Hypothalamus (tissue), 51 donors: ENCODE results near the gene DHRS7B.
"Not testable (repeated sequence)": the region's sequence is repeated elsewhere in the genome, so short reads cannot be mapped to it uniquely, and the experiment has no call there.

Experiments
- DNase-seq, 51 donors: peaks; one replicate each; lab custom pipeline; 2025; lab: John Stamatoyannopoulos, UW

Gene DHRS7B

DNA sequence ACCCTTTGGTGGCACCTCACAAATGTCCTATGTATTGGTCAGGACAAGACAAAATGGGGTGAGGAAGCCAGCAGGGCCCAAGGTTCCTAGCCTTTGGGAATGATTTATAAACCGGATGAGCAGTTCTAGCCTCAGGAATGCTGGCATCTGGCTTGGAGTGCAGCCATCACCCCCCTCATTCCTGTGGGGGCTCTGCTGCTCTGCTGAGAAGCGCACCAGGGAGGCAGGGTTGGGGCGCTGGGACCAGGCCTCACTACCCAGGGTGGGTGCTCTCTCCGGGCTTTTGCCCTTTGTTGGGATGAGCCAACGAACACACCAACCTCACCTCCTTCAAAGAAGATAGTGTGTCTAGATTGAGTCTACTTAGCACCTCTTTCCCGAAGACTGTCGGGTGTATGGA is 47.9 kb downstream of the DHRS7B start:
- DNase-seq = no peak

DNA sequence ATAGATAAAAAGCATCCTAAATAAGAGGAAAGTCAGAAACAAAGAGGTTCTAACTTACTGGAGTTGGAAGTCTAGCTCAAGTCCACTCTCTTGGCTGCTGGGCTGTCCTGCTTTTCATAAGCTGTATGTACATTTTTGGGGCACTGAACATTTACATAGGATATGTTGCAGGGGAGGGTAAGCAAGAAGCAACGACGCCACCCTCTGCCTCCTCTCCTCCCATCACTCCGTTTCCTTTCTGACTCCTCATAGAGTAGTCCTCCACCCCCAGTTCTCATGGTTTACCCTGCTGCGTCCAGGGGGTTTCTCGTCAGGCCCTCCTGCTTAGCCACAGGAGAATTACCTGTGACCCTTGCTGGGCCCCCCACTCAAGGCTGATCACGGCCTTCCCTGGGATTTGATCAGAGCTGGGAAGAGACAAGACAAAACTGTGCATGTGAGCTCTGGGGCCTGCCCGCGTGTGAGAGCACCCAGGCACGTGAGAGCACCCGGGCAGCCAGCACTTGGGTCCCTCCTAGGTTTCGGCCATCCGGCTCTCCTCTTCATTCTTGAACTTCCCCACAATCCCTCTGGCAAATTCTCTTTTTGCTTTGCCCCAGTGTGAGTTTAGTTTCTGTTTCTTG is 50.1 kb downstream of the DHRS7B start:
- no peak for DNase-seq

DNA sequence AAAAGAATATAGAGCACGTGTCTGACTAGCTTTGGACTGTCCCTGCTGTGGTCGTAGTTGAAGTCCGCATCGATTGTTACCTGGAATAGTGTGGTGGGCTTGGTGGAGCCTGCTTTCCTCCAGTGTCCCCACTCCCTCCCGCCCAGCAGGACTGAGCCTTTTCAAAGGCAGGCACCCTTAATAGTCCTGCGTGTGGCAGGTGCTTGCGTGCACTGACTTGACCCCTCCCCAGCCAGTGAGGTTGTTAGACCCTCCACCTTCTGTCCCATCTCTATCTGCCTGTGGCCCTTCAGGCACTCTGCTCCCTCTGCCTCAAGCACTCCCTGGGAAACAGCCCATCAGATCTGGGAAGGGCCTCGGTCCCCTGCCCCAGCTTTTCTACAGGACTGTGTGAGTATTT is 50.6 kb downstream of the DHRS7B start:
- DNase-seq = no peak

DNA sequence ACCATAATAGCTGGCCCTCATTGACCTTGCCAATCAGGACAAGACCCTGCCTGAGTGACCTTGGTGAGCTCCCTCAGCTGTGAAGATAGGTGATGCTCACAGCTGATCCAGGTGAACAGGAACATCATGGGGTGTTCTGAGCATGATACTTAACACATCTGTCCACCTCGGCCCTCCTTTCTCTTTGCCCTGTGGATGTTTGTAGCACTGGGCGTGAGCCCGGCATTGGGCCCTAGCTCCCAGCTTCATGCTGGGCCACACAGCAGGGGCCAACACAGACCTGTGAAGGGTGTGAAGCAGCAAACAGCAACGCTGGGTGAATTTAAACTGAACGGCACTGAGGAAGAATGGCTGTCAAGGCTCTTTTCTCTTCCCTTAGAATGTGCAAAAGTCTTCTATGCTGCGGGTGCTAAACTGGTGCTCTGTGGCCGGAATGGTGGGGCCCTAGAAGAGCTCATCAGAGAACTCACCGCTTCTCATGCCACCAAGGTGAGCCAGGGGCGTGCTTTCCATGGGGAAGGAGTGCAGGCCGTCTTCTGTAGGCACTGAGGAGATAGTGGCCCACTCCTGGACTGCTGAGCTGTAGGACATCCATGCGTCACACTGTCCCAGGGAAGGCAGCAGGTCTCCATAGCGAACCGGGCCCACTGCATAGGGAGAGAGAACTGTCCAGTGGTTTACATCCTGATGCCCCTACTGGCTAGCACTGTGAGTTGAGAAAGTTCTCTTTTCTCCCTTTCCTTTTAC is 51.3 kb downstream of the DHRS7B start:
- DNase-seq = no peak

DNA sequence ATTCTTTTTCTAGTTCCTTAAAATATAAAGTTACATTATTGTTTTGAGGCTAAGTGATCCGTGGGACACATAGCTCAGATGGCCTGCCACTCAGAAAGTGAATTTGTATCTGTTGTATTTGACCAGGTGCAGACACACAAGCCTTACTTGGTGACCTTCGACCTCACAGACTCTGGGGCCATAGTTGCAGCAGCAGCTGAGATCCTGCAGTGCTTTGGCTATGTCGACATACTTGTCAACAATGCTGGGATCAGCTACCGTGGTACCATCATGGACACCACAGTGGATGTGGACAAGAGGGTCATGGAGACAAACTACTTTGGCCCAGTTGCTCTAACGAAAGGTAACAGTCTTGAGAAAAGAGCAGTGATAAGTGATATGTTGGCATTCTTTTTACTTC is 56.7 kb downstream of the DHRS7B start:
- no peak for DNase-seq

DNA sequence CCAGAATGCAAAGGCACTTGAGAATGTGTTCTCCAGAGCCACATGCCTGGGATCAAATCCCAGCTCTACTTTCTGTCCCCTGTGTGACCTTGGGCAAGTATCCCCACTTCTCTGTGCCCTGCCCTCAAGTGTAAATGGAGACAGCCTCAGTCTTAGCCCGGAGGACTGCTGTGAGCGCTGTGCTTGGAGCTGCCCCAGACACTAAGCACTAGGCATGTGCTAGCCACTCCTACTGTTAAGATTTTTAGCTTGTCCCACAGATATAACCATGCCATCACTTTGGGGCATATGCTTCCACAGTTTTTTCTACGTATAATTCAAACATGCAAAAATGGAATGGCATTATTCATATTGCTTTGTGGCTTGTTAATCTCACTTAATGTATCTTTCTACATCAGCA is 57.8 kb downstream of the DHRS7B start:
- DNase-seq = no peak

DNA sequence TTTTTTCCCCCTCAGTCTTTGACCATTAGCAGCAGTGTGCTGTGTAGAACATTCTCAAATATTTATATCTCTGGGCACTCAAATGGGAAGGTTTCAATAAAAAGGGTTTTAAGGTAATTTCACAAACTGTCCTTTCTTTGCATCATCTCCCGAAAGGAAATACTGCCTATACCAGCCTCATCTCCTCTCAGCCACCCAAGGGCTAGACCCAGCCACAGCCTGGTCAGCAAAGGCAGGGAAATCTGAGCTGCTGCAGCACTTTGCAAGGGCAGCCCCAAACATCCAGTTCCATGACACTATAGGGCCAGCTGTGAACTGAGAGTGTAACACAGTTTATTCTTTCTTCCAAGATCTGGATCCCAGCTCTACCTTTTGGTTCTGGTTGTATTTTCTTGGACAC is 58.3 kb downstream of the DHRS7B start:
- no peak for DNase-seq

DNA sequence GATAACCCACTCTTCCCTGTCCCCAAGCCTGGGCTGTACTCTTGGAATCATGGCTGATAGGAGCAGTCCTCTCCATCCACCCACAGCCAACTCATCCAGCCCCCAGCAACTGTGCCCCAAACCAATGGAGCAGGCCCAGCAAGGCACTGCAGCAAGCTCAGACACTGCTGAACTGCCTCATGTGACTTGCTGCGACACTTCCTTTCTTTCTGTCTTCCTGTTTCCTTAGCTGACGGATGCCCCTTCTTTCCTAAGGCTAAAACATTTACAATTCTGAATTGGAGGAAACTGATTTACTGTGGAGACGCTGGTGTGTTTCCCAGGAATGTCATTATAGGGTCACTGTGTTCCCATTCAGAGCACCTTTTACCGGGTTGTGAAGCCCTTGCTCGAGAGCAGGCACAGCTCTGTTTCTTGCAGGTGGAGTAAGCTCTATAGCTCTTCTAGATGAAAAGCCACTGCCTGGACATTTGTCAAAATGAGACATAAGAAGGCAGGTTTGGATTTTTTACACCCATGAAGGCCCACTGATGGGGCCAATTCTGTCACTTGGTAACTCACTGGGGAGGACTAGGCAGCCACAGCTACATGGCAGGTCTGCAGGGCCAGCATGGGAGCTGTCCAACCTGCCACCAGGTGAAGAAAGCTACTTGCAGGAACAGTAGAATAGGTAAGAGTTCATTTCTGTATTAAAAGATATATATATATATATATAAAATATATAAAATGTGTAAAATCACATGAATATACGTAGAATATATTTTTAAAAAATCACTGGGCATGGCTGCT is 59.8 kb downstream of the DHRS7B start:
- no peak for DNase-seq

DNA sequence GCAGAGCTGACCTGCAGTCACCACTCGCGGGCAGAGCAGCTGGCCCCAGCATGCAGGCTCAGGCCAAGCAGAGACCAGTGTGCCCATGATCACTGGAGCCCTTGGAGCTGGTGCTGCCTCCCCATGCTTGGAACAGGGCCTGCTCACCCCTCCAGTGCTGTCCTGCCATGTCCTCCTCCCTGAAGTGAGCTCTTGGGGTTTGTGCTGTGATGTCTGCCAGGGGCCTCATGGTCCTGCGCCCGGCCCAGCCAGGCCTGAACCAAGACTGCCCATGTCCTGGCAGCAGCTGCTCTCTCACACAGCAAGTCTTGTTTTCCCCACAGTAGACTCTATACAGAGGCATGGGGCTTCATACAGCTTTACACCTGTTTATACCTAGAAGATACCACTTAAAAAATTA is 62.6 kb downstream of the DHRS7B start:
- DNase-seq = no peak

DNA sequence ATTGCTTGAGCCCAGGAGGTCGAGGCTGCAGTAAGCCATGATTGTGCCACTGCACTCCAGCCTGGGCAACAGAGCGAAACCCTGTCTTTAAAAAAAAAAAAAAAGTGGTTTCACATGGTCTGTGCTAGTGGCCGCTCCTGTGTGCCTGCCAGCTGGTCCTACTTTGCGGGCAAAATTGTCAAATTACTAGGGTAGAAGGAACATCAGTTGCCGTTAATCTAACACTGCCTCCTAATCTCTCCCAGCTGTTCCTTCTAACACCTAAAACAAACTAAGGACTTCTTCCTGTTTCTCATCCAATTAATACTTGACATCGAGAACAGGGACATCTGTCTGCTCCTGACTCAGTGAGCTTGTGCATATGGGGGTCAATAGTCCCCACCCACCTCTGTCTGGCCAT is 63.3 kb downstream of the DHRS7B start:
- DNase-seq = no peak

DNA sequence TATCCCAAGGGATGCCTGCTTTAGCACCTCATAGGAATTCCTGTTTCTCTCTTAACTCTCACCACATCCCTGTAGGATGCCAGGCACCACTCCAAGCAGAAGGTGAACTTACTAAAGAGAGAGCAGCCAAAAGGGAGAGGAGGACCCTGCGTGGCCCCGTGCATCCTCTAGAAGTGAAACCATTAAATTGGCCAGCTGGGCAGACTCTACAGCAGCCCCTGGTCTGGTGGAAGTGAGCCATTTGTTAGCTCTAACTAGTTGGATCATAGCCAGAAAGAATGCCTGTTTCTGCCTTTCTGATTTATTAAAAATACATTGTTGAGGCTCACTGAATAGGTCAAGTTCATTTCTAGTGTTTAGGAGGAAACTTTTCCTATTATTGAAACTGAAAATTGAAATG is 64.9 kb downstream of the DHRS7B start:
- DNase-seq = no peak

DNA sequence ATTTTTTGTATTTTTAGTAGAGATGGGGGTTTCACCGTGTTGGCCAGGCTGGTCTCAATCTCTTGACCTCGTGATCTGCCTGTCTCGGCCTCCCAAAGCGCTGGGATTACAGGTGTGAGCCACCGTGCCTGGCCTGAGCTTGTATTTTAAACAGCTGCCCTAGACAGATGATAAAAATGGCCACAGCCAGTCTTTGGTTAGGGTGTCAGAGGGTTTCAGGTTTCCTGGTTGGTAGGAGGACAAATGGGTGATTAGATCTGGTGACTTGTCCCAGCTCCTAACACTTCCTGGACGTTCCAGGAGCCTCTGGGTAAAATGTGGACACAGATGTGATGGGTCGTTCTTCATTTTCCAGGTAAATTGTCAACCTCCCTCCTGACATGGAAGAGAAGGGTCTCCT is 65.7 kb downstream of the DHRS7B start:
- DNase-seq = not testable (repeated sequence)

DNA sequence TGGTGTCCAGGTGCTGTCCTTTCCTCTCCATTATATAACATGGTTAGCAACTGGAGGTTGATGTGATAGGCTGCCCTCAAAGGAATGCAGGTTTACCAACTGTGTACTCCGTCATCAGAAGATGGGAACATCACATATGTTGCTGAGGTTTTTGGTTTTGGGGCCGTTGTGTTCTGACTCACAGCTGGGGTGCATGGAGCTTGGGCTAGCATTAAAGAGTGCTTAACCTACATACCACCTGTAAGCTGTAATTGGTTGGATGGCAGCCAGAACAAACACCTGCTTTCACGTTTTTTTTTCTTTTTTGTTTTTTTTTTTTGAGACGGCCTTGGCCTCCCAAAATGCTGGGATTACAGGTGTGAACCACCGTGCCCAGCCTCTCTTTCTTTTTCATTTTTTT is 66.3 kb downstream of the DHRS7B start:
- no peak for DNase-seq

DNA sequence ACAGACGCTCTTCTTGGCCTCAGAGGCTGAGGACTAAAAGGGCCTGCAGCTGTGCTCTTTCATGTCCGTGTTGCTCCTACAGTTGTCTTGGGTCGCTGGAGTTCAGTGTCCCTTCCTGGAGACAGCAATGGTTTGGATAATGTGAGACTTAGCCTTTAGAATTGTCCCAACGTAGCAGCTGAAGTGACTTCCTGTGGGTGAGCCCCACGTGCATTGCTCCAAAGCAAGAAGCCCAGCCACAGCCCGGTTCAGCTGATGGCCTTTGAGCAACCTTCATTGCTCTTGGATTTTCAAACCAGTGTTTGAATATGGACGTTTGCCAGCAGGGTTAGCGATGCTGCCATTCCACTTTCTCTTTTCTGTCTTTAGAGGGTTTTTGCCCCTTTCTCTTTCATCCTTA is 67.5 kb downstream of the DHRS7B start:
- DNase-seq = no peak

DNA sequence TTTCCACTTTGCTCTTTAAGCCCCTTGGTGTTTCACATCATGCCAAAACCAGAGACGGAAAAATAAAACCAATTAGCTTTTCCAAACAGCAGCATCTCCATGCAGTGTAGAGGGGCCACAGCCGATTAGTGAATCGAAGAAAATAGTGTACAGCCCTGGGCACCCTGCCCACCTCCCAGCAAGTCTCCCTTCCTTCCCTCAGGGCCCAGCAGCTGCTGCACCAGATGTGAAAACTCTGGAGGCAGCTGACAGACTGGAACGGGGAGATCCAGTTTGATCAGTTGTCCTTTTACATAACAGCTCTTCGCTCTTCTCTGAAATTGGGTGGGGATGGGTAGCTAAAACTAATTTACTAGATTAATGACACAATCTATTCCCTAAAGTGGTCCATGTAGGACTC is 67.9 kb downstream of the DHRS7B start:
- DNase-seq = peak in 7 of 51 donors; percentile 7 to 32 (median 11)

DNA sequence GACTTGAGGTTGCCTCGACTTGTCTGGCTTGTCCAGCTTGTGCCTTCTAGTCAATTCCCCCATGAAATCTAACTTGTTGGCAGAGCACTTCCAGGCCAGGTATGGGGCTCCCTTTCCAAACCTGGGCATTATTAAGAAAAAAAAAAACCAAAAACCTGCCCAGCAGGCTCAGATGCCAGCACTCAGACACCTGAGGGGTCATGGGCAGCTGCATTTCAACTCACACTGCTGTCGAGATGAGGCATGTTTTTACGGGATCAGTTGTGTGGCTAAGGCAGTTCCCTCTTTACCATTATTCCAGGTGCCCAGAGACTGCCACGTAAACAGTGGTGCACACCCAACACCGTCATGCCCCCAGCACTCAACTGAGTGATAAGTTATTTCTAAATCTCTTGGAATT is 69.4 kb downstream of the DHRS7B start:
- DNase-seq = no peak

DNA sequence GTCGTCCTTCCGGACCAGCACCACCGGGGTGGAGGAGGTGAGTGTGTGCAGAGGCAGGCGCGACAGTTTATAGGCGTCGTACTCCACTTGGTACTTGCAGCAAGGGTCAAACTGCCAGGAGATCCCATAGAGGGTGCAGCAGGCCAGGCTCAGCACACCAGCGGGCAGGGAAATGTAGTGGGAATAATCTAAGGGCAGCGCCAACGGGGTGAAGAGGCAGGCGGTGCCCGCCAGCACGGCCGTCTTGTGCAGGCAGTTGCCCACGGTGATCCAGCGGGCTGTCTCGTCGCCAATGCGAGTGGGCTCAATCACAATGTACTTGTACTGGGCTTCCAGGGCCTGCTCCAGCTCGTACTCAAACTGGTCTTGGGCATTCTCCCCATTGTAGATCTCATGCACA is 71.6 kb downstream of the DHRS7B start:
- no peak for DNase-seq

DNA sequence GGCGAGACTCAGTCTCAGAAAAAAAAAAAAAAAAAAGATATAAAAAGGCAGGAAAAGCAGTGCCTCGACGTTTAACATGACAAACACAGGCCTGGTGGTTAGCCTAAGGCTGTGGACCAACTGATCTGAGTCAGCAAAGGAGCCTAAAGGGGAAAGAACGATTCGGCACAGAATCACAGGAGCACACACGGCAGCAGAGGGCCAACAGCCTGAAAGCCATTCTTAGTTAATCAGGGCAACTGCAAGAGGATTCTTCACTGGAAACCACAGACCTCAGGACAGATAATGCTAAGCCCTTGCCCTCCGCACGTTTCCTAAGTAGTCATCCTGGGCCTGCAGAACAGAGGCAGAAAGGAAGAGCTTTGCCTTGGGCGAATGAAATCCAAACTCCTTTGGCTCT is 72.5 kb downstream of the DHRS7B start:
- no peak for DNase-seq

DNA sequence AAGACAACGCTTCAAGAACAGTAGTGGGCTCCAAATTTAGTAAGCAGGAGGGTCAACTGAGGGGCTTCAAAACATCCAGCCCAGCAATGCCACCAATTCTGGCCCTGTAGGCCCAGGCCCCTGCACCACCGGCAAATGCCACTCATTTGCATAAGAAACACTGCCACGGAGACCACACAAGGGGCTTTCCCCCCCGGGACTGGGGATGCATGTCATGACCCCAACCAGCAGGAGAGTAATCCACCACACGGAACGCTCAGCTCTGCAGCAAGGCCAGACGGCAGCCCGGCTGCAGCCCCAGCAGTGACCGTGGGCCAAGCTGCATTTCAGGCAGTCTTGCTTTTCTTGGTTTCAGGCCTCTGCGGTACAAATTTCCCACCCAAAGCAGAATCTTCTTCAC is 73.1 kb downstream of the DHRS7B start:
- DNase-seq = no peak

DNA sequence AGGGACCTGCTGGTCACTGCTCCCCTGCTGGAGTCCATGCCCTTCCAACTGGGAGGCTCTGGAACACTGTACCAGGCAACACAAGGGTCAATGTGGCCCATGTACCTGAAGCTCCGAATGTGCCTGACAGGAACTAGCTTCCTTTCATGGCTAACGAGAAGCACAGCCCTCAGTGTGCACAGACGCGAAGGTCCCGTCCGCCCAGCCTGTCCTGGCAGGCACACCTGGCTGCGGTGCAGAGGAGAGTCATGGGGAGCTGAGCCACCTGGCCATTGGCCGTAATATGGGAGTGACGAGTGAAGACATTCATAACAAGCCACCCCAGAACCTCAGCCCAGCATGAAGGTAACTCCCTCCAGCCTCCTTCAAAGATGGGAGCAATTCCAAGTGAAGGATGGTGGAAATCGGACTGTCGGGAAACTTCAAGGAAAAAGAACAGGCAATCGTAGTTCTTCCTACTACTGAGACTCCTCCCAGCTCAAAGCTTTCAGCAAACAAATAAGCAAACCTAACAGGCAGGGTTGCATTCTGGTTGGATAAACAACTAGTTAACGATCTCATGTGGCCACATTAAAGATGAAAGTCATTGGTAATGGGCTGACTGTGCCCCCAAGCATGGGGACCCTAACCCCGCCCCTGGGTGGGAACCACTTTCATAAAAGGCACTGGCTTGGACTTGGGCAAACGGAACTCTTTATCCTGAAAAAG is 74.0 kb downstream of the DHRS7B start:
- no peak for DNase-seq

DNA sequence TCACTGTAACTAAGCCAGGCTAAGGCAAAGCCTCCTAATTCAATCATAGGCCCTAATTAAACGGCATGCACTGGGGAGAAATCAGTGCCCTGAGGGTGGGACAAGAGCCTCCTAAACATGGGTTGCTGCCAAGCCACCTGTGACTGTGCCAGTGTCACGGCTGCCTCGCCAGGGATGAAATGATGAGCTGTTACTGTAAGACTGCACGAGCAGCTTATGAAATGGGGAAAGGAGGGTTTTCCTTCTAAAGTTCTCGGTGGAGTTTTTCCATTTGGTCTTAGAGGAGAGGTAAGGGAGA is 74.5 kb downstream of the DHRS7B start:
- no peak for DNase-seq

DNA sequence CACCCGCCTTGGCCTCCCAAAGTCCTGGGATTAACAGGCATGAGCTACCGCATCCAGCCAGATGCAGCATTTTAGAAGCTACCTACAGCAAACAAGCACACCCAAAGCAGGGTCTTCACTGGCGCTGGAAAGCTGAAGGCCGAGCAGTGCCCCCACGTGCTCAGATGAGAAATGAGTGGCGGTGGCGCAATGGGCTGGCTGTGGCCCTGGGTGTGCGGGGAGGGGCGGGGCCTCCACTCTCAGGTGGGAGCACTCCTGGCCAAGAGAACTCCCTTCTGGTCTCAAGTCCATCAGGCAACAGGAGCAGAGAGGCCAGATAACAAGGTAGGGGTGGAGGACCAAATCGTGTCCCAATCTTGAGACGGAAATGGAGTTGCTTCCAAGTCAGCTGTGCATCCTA is 75.1 kb downstream of the DHRS7B start:
- DNase-seq = no peak
